ENCODE results near the gene UNC80.

UNC80 gene

DNA sequence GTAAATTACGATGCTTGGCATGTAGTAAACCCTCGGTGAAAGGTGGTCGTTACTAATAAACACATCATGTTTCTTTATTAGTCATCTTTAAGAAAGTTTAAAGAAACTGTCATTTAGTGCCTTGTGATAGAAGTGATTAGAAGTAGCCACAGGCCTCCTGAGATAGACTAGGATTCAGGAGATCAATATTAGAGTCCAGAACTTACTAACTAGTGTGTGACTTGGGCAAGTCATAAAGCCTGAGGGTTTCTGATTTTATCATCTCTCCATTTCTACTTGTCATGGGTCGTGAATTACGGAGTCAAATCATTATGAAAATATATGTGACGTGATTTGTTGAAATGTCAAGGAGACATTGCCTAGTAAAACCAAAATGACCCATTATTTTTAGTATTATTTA lies 237.5 kb downstream of the UNC80 start:
- H3K4me1 Mint-ChIP-seq, result peaks cover 29 to 49% of the 10 kb centered on the region in 2 donors

DNA sequence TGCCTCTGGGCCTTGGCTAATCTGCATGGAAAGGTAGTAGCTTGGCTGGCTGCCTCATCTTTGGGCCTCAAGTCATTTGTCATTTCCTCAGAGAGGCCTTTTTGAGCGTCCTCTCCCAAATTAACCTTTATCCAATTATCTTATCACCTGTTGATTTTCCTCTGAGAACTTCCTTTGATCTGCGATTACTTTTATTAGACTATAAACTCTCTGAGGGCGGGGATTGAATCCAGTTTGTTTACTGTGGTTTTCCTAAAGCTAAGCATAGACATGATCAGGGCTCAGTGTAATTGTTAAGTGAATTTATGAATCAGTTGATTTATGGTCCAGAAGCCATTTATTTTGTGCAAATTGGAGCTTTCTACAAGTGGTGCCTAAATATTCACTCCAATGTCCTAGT lies 238.3 kb downstream of the UNC80 start:
- Mint-ChIP-seq H3K36me3 (peaks cover 23 to 48% of the 10 kb centered on the region in 2 donors), H3K4me1 (peaks cover 27 to 41% of the 10 kb centered on the region in 2 donors), H3K9me3 (no peaks in the 10 kb centered on the region)

More for the DNA sequence above, 237.5 kb downstream of the UNC80 start:
- H3K27me3 Mint-ChIP-seq, result no peaks in the 10 kb centered on the region
- H3K4me3 Mint-ChIP-seq, result no peak overlapping the region
- no peak overlapping the region for H3K27ac Mint-ChIP-seq
- no peaks in the 10 kb centered on the region for H3K9me3 Mint-ChIP-seq
- H3K36me3 Mint-ChIP-seq, result peaks cover 21 to 49% of the 10 kb centered on the region in 2 donors
- ATAC-seq (replicated peaks) (no peak), DNase-seq (no peak)

DNA sequence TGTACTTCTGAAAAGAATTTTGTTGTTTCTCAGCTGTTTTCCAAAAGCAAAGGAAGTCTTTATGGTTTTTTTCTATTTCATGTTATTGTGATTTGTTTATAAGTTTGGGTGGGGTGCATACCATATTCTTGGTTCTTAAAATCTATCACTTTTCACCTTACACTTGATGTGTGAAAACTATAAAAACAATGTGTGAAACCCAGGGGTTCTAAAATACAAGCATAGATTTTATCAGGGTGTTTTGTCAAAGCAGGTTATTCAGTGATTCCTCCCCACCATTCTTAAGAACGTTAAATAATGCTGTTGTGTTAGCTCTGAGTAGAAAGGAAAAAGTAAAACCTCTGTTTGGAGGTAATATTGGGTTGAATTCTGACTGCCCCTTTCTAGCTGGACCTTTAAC lies 248.5 kb downstream of the UNC80 start:
- H3K36me3 Mint-ChIP-seq, result peaks cover 19 to 24% of the 10 kb centered on the region in 2 donors
- no peak overlapping the region for H3K27ac Mint-ChIP-seq
- no peak for ATAC-seq (replicated peaks)
- H3K27me3 Mint-ChIP-seq, result no peaks in the 10 kb centered on the region
- H3K9me3 Mint-ChIP-seq, result no peaks in the 10 kb centered on the region
- no peak for DNase-seq
- H3K4me1 Mint-ChIP-seq, result peaks cover 0 to 1% of the 10 kb centered on the region in 2 donors
- no peak overlapping the region for H3K4me3 Mint-ChIP-seq

More for the DNA sequence above, 238.3 kb downstream of the UNC80 start:
- no peak for DNase-seq
- H3K27ac Mint-ChIP-seq, result no peak overlapping the region
- no peak for ATAC-seq (replicated peaks)
- H3K4me3 Mint-ChIP-seq, result no peak overlapping the region
- H3K27me3 Mint-ChIP-seq, result no peaks in the 10 kb centered on the region

DNA sequence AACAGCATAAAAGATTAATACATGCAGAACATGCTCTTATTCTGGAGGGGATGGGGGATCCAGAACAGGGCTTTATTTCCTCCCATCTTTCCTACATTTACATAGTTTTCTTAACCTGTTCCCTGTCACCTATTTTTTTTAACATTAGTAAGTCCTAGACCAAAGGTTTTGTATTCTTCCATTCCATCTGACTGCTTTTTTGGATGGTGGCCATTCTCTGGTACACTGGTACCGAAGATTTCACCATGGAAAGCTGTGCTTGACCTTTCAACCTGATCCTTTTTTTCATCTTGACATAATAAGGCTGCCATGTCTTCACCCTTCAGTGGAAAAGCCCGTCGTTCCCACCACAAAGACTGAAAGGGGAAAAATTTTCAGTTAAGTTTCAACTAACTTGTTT lies 251.2 kb downstream of the UNC80 start:
- H3K4me1 Mint-ChIP-seq, result no peaks in the 10 kb centered on the region
- no peak overlapping the region for H3K27ac Mint-ChIP-seq
- peaks cover 19 to 22% of the 10 kb centered on the region in 2 donors for H3K36me3 Mint-ChIP-seq

DNA sequence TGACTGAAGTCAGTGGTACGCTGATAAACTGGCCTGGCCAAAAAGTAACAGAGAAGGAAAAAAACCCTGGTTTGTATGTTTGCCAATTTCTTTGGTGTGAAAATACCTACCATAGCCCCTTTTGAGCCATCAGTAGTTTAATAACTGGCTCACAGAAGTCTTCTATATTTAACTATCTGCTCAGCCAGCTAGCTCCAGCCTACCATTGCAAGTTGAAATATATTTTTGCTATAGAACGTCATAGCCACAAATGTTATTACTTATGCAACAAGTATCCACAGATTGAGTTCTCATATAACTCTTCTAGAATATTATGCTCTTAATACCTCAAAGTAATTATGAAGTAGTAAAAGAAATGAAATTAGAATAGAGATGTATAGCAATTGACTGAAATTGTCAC lies 256.0 kb downstream of the UNC80 start:
- no peak for ATAC-seq (replicated peaks)
- H3K4me3 Mint-ChIP-seq, result no peak overlapping the region
- no peak overlapping the region for H3K27ac Mint-ChIP-seq
- H3K36me3 Mint-ChIP-seq, result peaks cover 28 to 30% of the 10 kb centered on the region in 2 donors
- no peaks in the 10 kb centered on the region for H3K27me3 Mint-ChIP-seq
- no peak for DNase-seq
- no peaks in the 10 kb centered on the region for H3K4me1 Mint-ChIP-seq
- H3K9me3 Mint-ChIP-seq, result no peaks in the 10 kb centered on the region

More for the DNA sequence above, 251.2 kb downstream of the UNC80 start:
- DNase-seq, result no peak
- Mint-ChIP-seq H3K27me3 (no peaks in the 10 kb centered on the region), H3K4me3 (no peak overlapping the region), H3K9me3 (no peaks in the 10 kb centered on the region)
- ATAC-seq (replicated peaks), result no peak

DNA sequence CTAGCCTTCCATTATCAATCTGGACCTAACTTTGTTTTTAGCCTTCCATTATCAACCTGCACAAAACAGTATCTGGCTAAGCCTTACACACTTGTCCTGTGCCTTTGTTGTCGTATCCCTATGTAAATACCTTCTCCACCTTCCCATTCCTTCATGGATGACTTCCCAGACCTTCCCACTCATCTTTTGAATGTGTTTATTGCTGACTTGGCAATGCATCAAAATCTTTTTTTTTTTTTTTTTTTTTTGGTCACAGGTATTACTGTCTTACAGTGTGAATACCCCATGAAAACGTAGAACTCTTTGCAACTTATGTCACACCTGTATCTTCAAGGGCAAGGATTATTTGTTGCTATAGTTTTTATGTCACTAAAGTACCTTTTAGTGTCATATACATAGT lies 256.5 kb downstream of the UNC80 start:
- Mint-ChIP-seq H3K27ac (no peak overlapping the region), H3K4me3 (no peak overlapping the region), H3K36me3 (peaks cover 27 to 35% of the 10 kb centered on the region in 2 donors), H3K4me1 (no peaks in the 10 kb centered on the region), H3K9me3 (no peaks in the 10 kb centered on the region), H3K27me3 (no peaks in the 10 kb centered on the region)
- DNase-seq (no peak), ATAC-seq (replicated peaks) (no peak)

DNA sequence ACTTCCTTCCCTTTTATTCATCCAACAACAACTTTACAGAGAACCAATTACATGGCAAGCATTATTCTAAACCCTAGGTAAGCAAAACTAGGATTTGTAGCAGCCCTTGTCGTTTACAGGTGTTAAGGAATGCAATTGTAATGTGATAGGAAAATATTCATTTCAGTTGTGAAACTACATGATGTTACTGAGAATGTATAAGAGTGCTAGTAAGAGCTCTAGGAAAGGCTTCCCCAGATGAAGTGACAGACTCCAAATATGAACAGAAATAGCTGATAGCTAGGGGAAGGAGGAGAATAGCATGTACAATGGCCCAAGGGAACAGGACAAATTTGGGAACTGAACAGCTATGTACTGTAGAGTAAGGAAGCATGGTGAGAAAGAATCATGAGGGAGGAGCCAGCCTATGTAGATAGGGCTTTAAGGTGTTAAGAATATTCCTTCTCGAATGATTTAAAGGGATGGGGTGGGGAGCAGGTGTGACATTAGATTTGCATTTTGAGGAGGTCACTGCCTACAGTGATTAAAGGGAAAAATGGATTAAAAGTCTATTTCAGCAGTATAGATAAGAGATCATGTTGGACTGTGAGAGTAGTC lies 262.6 kb downstream of the UNC80 start:
- Mint-ChIP-seq H3K27ac (no peak overlapping the region), H3K4me3 (no peak overlapping the region), H3K4me1 (no peaks in the 10 kb centered on the region), H3K9me3 (no peaks in the 10 kb centered on the region), H3K36me3 (peaks cover 20 to 38% of the 10 kb centered on the region in 2 donors), H3K27me3 (no peaks in the 10 kb centered on the region)
- no peak for ATAC-seq (replicated peaks)
- DNase-seq, result no peak

DNA sequence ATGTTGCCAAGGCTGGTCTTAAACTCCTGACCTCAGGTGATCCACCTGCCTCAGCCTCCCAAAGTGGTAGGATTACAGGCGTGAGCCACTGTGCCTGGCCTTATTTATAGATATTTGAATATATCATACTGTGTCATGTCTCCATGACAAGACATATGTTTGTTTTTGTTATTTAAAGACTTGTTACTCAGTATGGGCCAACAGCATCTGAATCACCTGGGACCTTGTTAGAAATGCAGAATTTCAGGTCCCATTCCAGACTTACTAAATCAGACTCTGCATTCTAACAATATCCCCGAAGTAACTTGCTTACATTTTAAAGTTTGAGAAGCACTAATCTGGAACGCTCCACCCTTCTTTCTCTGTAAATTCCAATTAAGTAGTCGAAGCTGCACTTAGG lies 264.0 kb downstream of the UNC80 start:
- H3K4me1 Mint-ChIP-seq, result no peaks in the 10 kb centered on the region
- DNase-seq (no peak), ATAC-seq (replicated peaks) (no peak)
- H3K4me3 Mint-ChIP-seq, result no peak overlapping the region
- no peak overlapping the region for H3K27ac Mint-ChIP-seq
- no peaks in the 10 kb centered on the region for H3K9me3 Mint-ChIP-seq
- H3K27me3 Mint-ChIP-seq, result no peaks in the 10 kb centered on the region
- H3K36me3 Mint-ChIP-seq, result peaks cover 16 to 36% of the 10 kb centered on the region in 2 donors

DNA sequence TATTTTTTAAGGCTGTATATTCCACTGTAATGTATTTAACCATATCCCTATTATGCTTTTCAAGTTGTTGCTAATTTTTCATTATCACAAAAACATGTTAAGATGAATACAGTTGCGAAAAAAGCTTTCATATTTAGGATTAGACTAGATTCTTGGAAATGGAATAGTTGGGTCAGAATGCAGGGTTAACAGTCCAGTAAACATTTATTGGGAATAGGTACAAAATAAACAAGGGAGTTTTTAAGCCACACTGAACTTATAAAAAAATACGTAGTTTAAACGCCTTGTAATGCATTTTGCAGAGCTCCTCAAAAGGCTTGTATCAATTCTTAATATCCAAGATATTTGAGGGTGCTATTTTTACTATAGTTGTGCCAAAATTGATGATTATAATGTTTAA lies 266.4 kb downstream of the UNC80 start:
- H3K27ac Mint-ChIP-seq, result no peak overlapping the region
- no peak for ATAC-seq (replicated peaks)
- H3K9me3 Mint-ChIP-seq, result no peaks in the 10 kb centered on the region
- DNase-seq, result no peak
- H3K4me1 Mint-ChIP-seq, result no peaks in the 10 kb centered on the region
- no peaks in the 10 kb centered on the region for H3K27me3 Mint-ChIP-seq
- H3K4me3 Mint-ChIP-seq, result no peak overlapping the region
- peaks cover 12 to 31% of the 10 kb centered on the region in 2 donors for H3K36me3 Mint-ChIP-seq

DNA sequence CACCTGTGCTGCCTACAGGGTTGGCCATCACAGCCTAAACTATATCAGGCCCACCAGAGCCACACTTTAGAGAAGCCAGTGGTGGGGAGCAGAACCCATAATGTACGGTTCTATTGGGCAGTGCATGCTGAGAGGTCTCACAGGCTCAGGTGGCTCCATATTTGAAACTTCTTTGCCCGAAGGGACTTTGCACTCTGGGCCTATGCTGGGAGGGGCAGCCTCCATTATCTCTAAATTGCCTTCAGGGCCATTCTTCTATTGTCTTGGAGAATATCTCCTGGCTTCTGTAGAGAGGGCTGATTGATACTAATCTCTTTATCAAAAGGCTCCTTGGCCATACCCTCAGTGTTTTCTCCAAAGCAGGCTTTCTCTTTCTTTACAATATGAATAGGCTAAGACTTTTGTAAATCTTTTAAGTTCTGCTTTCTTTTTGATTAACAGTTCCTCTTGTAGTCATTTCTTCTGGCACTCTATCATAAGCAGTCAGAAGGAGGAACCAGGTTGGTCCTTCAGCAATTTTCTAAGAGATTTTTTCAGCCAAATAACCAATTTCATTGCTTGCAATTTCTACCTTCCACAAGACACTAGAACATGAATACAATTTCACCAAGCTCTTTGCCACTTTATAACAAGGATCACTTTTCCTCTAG lies 275.3 kb downstream of the UNC80 start:
- H3K4me3 Mint-ChIP-seq, result no peak overlapping the region
- DNase-seq, result no peak
- peaks cover 0 to 3% of the 10 kb centered on the region in 2 donors for H3K9me3 Mint-ChIP-seq
- peak; percentile 52 to 66 for ATAC-seq (replicated peaks)
- H3K27me3 Mint-ChIP-seq, result no peaks in the 10 kb centered on the region
- no peaks in the 10 kb centered on the region for H3K4me1 Mint-ChIP-seq
- H3K27ac Mint-ChIP-seq, result no peak overlapping the region
- peaks cover 16 to 38% of the 10 kb centered on the region in 2 donors for H3K36me3 Mint-ChIP-seq
